Measurements from ENCODE around the gene MGA.

MGA gene

GRCh38 chr15:41774062-41774881, 114.1 kb downstream of the MGA start, which contains the start of gene MAPKBP1:
MAPKBP1 (plus strand) TSS chr15:41774484; CDS start chr15:41775276, 792 bp downstream.
- H3K9ac ChIP-seq (ENCODE audit: low read depth, low read length), result peak within 1 kb of the TSS; percentile 84
- H3K27me3 ChIP-seq (ENCODE audit: control insufficient read depth, insufficient read depth, low read length), result no peaks in the 10 kb centered on the region
- peak within 1 kb of the TSS; percentile 90 for H3K4me2 ChIP-seq (ENCODE audit: low read length)
- no peaks in the 10 kb centered on the region for H3K9me3 ChIP-seq (replicated peaks; ENCODE audit: low read length)
- peak within 1 kb of the TSS; percentile 82 for H3K4me3 ChIP-seq (ENCODE audit: low read length)
- H3K4me1 ChIP-seq (ENCODE audit: control insufficient read depth, insufficient read depth, low read length), result peaks cover 54% of the 10 kb centered on the region
- H3K36me3 ChIP-seq (ENCODE audit: insufficient read depth, low read length), result no peaks in the 10 kb centered on the region

GRCh38 chr15:41774882-41775417, 114.7 kb downstream of the MGA start:
- no peaks in the 10 kb centered on the region for H3K27me3 ChIP-seq (ENCODE audit: control insufficient read depth, insufficient read depth, low read length)
- H3K9ac ChIP-seq (ENCODE audit: low read depth, low read length), result peak overlapping the region; percentile 84
- H3K4me3 ChIP-seq (ENCODE audit: low read length), result peak overlapping the region; percentile 82
- H3K4me2 ChIP-seq (ENCODE audit: low read length), result peak overlapping the region; percentile 90
- H3K4me1 ChIP-seq (ENCODE audit: control insufficient read depth, insufficient read depth, low read length), result peaks cover 61% of the 10 kb centered on the region
- H3K9me3 ChIP-seq (replicated peaks; ENCODE audit: low read length), result no peaks in the 10 kb centered on the region
- H3K36me3 ChIP-seq (ENCODE audit: insufficient read depth, low read length), result no peaks in the 10 kb centered on the region

- H3K27me3 ChIP-seq (ENCODE audit: control insufficient read depth, insufficient read depth, low read length), result no peaks in the 10 kb centered on the region
- H3K4me1 ChIP-seq (ENCODE audit: control insufficient read depth, insufficient read depth, low read length), result peaks cover 68% of the 10 kb centered on the region
- H3K9ac ChIP-seq (ENCODE audit: low read depth, low read length), result peak overlapping the region; percentile 84
- peak overlapping the region; percentile 82 for H3K4me3 ChIP-seq (ENCODE audit: low read length)
- H3K36me3 ChIP-seq (ENCODE audit: insufficient read depth, low read length), result no peaks in the 10 kb centered on the region
- peak overlapping the region; percentile 90 for H3K4me2 ChIP-seq (ENCODE audit: low read length)
- H3K9me3 ChIP-seq (replicated peaks; ENCODE audit: low read length), result no peaks in the 10 kb centered on the region
Measured at GRCh38 chr15:41775651-41776050, 115.4 kb downstream of the MGA start.

- Histone ChIP-seq H3K4me3 (ENCODE audit: low read length) (peak overlapping the region; percentile 44), H3K4me2 (ENCODE audit: low read length) (peak overlapping the region; percentile 90), H3K9ac (ENCODE audit: low read depth, low read length) (peak overlapping the region; percentile 28), H3K36me3 (ENCODE audit: insufficient read depth, low read length) (no peaks in the 10 kb centered on the region), H3K27me3 (ENCODE audit: control insufficient read depth, insufficient read depth, low read length) (no peaks in the 10 kb centered on the region), H3K9me3 (replicated peaks; ENCODE audit: low read length) (no peaks in the 10 kb centered on the region), H3K4me1 (ENCODE audit: control insufficient read depth, insufficient read depth, low read length) (peaks cover 70% of the 10 kb centered on the region)
Measured at GRCh38 chr15:41777421-41777973, 117.3 kb downstream of the MGA start.

- H3K9ac ChIP-seq (ENCODE audit: low read depth, low read length), result peak overlapping the region; percentile 25
- peak overlapping the region; percentile 90 for H3K4me2 ChIP-seq (ENCODE audit: low read length)
- no peaks in the 10 kb centered on the region for H3K36me3 ChIP-seq (ENCODE audit: insufficient read depth, low read length)
- no peaks in the 10 kb centered on the region for H3K9me3 ChIP-seq (replicated peaks; ENCODE audit: low read length)
- H3K4me3 ChIP-seq (ENCODE audit: low read length), result peak overlapping the region; percentile 44
- no peaks in the 10 kb centered on the region for H3K27me3 ChIP-seq (ENCODE audit: control insufficient read depth, insufficient read depth, low read length)
- H3K4me1 ChIP-seq (ENCODE audit: control insufficient read depth, insufficient read depth, low read length), result peaks cover 63% of the 10 kb centered on the region
Measured at GRCh38 chr15:41778521-41778920, 118.3 kb downstream of the MGA start.

- H3K4me2 ChIP-seq (ENCODE audit: low read length), result peak overlapping the region; percentile 34
- H3K9ac ChIP-seq (ENCODE audit: low read depth, low read length), result no peak overlapping the region
- H3K4me1 ChIP-seq (ENCODE audit: control insufficient read depth, insufficient read depth, low read length), result peaks cover 59% of the 10 kb centered on the region
- H3K4me3 ChIP-seq (ENCODE audit: low read length), result no peak overlapping the region
- no peaks in the 10 kb centered on the region for H3K9me3 ChIP-seq (replicated peaks; ENCODE audit: low read length)
- H3K27me3 ChIP-seq (ENCODE audit: control insufficient read depth, insufficient read depth, low read length), result no peaks in the 10 kb centered on the region
- peaks cover 4% of the 10 kb centered on the region for H3K36me3 ChIP-seq (ENCODE audit: insufficient read depth, low read length)
Measured at GRCh38 chr15:41779662-41780157, 119.5 kb downstream of the MGA start.

- Histone ChIP-seq H3K9me3 (replicated peaks; ENCODE audit: low read length) (no peaks in the 10 kb centered on the region), H3K4me3 (ENCODE audit: low read length) (no peak overlapping the region), H3K36me3 (ENCODE audit: insufficient read depth, low read length) (peaks cover 4% of the 10 kb centered on the region), H3K27me3 (ENCODE audit: control insufficient read depth, insufficient read depth, low read length) (no peaks in the 10 kb centered on the region), H3K4me2 (ENCODE audit: low read length) (peak overlapping the region; percentile 34), H3K9ac (ENCODE audit: low read depth, low read length) (no peak overlapping the region), H3K4me1 (ENCODE audit: control insufficient read depth, insufficient read depth, low read length) (peaks cover 55% of the 10 kb centered on the region)
Measured at GRCh38 chr15:41780266-41780665, 120.1 kb downstream of the MGA start.

GRCh38 chr15:41780727-41781126, 120.5 kb downstream of the MGA start:
- Histone ChIP-seq H3K9ac (ENCODE audit: low read depth, low read length) (no peak overlapping the region), H3K4me3 (ENCODE audit: low read length) (no peak overlapping the region), H3K36me3 (ENCODE audit: insufficient read depth, low read length) (peaks cover 4% of the 10 kb centered on the region), H3K4me1 (ENCODE audit: control insufficient read depth, insufficient read depth, low read length) (peaks cover 50% of the 10 kb centered on the region), H3K27me3 (ENCODE audit: control insufficient read depth, insufficient read depth, low read length) (no peaks in the 10 kb centered on the region), H3K9me3 (replicated peaks; ENCODE audit: low read length) (no peaks in the 10 kb centered on the region), H3K4me2 (ENCODE audit: low read length) (peak overlapping the region; percentile 34)

GRCh38 chr15:41782371-41783282, 122.4 kb downstream of the MGA start:
- H3K9ac ChIP-seq (ENCODE audit: low read depth, low read length), result no peak overlapping the region
- peaks cover 31% of the 10 kb centered on the region for H3K4me1 ChIP-seq (ENCODE audit: control insufficient read depth, insufficient read depth, low read length)
- H3K9me3 ChIP-seq (replicated peaks; ENCODE audit: low read length), result no peaks in the 10 kb centered on the region
- H3K4me3 ChIP-seq (ENCODE audit: low read length), result no peak overlapping the region
- no peaks in the 10 kb centered on the region for H3K27me3 ChIP-seq (ENCODE audit: control insufficient read depth, insufficient read depth, low read length)
- H3K36me3 ChIP-seq (ENCODE audit: insufficient read depth, low read length), result peaks cover 4% of the 10 kb centered on the region
- no peak overlapping the region for H3K4me2 ChIP-seq (ENCODE audit: low read length)

- Histone ChIP-seq H3K9me3 (replicated peaks; ENCODE audit: low read length) (no peaks in the 10 kb centered on the region), H3K27me3 (ENCODE audit: control insufficient read depth, insufficient read depth, low read length) (no peaks in the 10 kb centered on the region), H3K4me3 (ENCODE audit: low read length) (no peak overlapping the region), H3K9ac (ENCODE audit: low read depth, low read length) (no peak overlapping the region), H3K4me2 (ENCODE audit: low read length) (no peak overlapping the region), H3K36me3 (ENCODE audit: insufficient read depth, low read length) (peaks cover 4% of the 10 kb centered on the region), H3K4me1 (ENCODE audit: control insufficient read depth, insufficient read depth, low read length) (peaks cover 25% of the 10 kb centered on the region)
Measured at GRCh38 chr15:41783296-41783695, 123.1 kb downstream of the MGA start.

GRCh38 chr15:41788262-41788661, 128.1 kb downstream of the MGA start:
- H3K4me1 ChIP-seq (ENCODE audit: control insufficient read depth, insufficient read depth, low read length), result peaks cover 32% of the 10 kb centered on the region
- H3K4me2 ChIP-seq (ENCODE audit: low read length), result no peak overlapping the region
- no peak overlapping the region for H3K9ac ChIP-seq (ENCODE audit: low read depth, low read length)
- no peaks in the 10 kb centered on the region for H3K9me3 ChIP-seq (replicated peaks; ENCODE audit: low read length)
- no peak overlapping the region for H3K4me3 ChIP-seq (ENCODE audit: low read length)
- H3K36me3 ChIP-seq (ENCODE audit: insufficient read depth, low read length), result peaks cover 4% of the 10 kb centered on the region
- H3K27me3 ChIP-seq (ENCODE audit: control insufficient read depth, insufficient read depth, low read length), result no peaks in the 10 kb centered on the region

Data from skeletal muscle satellite cell (primary cell).